Measurements from ENCODE around the gene CHN2.
"Not testable (repeated sequence)": the region's sequence is repeated elsewhere in the genome, so short reads cannot be mapped to it uniquely, and the experiment has no call there.

The CHN2 gene

GRCh38 chr7:29190349-29191045 lies 4.1 kb upstream of the CHN2 start:
- DNase-seq: no peak

GRCh38 chr7:29192323-29192722 lies 2.3 kb upstream of the CHN2 start:
- no peak for DNase-seq

DNA sequence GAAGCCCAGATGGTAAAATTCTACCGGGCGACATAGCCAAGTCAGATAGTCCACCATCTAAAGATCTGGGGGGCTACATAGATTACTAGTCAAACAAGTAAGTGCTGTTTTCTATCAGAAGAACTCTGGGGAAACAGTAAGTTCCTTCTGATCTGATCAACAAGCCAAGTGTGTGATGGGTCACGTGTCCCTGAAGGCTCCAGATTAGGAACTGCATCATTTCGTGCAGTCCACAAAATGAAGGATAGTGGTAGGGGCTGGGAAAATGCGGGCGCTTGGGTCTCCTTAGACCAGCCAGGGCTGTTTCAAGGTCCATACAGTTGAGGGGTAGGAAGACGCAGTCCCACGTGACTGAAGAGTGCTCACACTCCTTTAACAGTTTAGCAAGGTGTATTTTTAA lies 1.8 kb upstream of the CHN2 start:
- no peak for DNase-seq

DNA sequence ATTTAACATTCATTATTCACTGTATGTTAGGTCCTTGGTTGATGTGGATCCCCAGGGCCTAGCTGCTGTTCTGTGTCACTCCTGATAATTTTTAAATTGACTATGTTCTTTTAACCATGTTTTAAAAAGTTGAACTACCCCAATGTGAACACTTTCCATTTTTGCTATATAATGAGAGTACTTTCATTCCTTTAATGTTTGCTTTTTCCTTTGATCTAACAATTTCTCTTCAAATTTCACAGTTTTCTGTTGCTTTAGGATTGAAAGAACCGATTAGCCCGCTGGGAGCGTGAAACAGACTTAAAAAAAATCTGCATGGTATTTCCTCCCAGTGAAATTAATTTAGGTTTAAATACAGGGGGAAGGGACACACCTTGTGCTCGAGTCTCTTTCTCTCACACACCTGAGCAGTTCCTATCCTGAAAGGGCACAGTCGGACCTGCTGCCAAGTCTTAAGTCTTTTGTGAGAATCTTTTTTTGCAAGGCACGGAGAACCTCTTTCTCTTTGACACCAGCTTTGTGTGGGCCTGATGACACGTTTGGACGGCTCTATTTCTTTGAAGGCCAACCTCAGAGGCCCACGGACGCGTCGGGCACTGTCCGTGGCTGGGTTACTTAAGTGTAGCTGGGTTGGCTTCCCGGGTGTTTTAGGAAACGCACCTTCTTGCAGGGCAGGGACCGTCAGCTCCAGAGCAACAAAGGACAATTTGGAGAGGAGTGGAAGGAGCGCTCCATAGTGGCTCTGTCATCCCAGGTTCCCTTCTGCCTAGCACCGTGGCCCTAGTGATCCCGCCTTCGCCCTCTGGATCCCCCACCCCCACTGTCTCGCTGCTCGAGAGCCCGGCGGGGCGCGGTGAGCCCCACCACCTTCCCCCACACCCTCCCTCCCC lies 1.0 kb upstream of the CHN2 start:
- DNase-seq: no peak

GRCh38 chr7:29194206-29194593 lies 375 bp upstream of the CHN2 start:
- DNase-seq: no peak

DNA sequence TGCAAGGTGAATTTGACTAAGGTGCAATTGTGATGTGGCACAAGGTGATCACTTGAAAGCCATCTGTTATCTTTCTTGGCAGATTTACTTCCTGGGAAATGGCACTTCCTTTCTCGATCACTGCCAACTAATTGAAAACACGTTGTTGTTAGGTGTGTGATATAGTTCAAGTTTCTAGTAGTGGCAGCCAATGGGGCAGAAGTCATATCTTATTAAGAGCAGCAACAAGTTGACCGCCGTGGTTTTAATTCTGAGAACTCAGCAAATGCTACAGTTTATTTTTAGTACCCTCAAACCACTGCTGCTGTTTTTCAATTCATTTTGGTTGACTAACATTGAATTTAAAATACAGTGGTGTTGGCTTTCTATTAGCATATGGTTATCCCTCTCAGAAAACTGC lies 1.6 kb downstream of the CHN2 start:
- DNase-seq: no peak

GRCh38 chr7:29196971-29197595 lies 2.5 kb downstream of the CHN2 start:
- no peak for DNase-seq

DNA sequence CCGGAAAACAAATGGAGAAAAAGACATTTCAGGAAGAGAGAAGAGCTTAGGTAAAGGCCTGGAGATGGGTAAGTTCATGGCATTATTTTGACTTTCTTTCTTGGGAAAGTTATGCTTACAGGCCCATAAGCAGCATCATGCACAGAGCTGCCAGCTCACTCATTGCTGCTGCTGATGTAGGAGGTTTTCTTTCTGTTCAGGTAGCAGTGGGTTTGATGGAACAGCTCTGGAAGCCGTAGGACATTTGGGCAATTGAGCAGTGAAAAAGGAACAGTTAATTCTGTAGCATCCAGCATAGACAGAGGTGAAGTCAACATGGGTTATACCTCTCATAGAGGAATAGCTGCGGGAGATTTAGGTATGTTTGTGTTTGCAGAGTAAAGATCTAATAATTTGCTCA lies 3.3 kb downstream of the CHN2 start:
- DNase-seq: no peak

- DNase-seq: no peak
These were observed 5.2 kb downstream of the CHN2 start for GRCh38 chr7:29199776-29200175.

DNA sequence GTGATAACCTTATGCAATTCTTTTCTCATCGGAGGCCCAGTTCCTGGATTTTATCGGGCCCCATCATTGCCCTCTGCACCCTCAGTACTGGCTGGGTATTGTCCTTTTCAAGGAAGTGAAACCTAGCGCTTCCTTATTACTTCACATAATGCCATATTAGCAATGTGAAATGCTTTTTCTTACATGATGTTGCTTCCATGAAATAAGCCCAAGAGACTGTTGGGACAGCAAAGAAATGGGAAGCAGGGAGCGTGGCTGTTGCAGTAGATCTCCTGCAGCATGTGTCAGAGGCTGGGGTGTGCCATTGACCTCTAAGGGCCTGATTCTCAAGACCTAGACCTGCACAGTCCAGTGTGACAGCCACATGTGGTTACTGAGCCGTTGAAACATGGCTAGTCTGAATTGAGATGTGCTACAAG lies 8.1 kb downstream of the CHN2 start:
- no peak for DNase-seq

GRCh38 chr7:29204491-29205272 lies 10.1 kb downstream of the CHN2 start:
- no peak for DNase-seq

DNA sequence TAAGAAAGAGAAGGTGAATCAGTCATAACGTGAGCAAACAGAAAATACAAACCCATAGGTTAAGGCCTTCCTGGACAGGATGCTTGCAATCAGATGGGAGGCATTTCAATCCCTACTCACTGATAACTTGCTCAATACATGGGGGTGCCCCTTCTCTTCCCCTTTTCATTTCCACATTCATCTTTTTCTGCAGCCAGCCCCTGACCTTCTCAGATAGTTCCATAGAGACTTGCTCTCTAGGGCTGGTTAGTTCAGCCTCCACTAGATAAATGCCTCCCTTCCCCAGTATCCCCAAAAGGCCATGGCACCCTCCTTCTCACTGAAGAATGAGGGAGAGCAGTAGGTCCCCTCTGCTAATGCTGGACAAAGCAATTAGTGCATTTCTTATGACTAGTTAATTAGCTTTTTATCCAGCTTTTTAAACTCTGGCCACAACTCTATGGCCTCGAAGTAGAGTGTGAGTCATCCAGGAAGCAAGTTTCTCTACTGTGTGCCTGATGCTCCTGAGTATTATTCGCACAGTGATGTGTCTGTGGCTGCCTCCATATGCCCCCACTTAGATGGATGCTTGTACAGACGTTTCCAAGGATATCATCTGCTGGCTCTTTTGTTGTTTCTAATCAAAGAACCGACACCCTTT lies 12.7 kb downstream of the CHN2 start:
- no peak for DNase-seq

DNA sequence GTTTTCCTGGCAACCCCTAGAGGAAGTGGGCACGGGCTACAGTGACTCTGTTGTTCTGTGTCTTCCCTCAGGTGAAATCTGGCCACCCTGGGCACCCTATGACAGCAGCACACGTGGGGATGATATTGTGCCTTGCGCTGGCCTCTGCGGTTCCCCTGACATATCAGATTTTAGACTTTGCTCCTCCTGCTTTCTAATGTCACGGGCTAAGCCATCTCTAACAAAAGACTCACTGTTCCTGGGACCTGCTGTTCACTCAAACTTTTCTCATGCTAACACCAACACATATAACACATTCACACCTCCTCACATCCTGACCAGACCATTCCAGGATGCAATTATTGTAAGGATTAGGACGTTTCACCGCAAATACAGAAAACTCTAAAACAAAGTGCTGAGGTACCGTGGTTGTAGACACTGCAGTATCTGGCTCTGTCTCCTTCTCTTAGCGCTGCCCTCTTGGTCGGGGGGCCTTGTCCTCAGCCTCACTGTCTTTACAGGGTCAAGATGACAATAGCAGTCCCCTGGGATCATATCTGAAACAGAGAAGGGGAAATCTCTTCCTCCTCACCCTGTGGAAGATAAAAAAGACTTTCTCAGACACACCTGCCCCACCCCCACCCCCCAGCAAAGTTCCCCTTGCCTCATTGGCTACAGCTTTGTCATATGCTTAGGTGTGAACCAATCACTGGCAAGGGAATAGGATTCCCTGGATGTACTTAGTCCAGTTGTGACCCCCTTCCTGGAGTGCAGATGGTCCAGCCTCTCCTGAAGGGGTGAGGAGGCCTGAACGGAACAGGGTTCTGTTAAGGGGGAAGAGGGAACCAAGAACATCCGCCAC lies 14.1 kb downstream of the CHN2 start:
- no peak for DNase-seq

GRCh38 chr7:29209745-29210144 lies 15.2 kb downstream of the CHN2 start:
- DNase-seq: no peak

GRCh38 chr7:29212736-29213135 lies 18.2 kb downstream of the CHN2 start:
- not testable (repeated sequence) for DNase-seq

DNA sequence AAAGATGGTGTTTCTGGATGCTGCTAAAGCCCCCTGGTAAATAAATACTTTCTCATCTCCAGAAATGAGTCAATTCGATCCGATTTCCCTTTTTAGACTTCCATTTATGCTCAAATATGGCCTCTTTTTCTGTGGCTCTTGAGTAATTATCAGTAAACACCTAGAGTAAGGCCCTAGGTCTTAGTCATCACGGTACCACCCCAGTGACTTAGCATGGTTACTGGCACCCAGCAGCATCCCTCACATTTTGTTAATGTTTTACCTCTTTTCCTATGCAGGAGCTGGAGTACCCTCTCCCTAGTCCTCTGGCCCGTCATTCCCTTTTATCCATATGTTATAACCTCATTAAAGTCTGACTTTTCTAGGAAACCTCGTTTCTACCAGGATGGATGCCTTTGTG lies 19.5 kb downstream of the CHN2 start:
- no peak for DNase-seq

GRCh38 chr7:29214816-29215215 lies 20.2 kb downstream of the CHN2 start:
- no peak for DNase-seq

- DNase-seq: no peak
These were observed 21.6 kb downstream of the CHN2 start for GRCh38 chr7:29216128-29216527.

- no peak for DNase-seq
These were observed 22.5 kb downstream of the CHN2 start for GRCh38 chr7:29217113-29217512.

DNA sequence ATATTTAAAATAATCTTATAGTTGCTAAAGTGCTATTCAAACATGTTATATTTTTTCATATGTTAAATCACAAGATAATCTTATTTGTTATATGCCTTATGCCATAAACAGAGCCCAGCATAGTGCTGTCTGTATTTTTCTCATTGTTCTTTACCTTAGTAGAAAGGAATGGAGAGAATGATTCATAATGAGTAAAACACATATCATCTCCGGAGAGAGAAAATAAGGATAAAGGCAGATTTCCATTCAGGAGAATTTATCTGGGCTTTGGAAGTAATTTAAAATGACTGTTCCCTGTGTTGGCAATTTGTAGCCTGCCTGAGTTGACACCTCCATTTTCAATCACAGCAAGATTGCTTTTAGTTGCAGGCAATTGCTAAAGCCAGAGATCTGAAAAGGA lies 30.2 kb downstream of the CHN2 start:
- no peak for DNase-seq

DNA sequence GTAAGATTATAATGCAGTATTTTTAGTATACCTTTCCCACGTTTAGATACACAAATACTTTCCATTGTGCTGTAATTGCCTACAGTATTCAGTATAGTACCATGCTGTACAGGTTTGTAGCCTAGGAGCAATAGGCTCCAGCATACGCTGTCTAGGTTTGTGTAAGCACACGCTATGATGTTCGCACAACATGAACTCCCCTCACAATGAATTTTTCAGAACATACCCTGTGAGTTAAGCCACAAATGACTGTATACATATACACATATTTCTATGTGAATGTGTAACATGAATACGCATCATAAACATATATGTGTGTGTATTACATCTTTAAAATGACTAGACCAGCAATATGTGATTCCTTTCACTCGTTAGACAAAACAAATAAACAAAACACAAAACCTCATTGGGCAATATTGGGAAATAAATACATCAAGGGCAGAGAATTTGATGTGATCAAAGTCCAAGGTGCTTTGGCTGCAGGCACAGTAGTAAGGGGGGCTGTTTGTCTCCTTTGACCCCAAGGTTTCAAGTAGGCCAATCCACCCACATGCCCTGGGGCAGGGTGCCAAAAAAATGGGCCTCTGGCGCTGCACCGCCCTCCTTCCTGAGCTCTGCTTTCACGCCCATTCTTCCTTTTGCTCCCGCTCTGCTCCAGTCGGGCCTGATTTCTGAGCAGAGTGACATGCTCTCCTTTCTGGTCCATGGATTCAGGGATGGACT lies 33.9 kb downstream of the CHN2 start:
- no peak for DNase-seq
